ENCODE results near the gene LGALS3. TPM values are rescaled to one million over a fixed set of nuclear protein-coding genes. Genes with fewer than 3 reads are reported as not detected.
A peak's percentile ranks its signal among the peaks of the same experiment; 100 is the strongest.

LGALS3 gene
- total RNA-seq, 1 donor from 2014 or later: 90.8 TPM

DNA sequence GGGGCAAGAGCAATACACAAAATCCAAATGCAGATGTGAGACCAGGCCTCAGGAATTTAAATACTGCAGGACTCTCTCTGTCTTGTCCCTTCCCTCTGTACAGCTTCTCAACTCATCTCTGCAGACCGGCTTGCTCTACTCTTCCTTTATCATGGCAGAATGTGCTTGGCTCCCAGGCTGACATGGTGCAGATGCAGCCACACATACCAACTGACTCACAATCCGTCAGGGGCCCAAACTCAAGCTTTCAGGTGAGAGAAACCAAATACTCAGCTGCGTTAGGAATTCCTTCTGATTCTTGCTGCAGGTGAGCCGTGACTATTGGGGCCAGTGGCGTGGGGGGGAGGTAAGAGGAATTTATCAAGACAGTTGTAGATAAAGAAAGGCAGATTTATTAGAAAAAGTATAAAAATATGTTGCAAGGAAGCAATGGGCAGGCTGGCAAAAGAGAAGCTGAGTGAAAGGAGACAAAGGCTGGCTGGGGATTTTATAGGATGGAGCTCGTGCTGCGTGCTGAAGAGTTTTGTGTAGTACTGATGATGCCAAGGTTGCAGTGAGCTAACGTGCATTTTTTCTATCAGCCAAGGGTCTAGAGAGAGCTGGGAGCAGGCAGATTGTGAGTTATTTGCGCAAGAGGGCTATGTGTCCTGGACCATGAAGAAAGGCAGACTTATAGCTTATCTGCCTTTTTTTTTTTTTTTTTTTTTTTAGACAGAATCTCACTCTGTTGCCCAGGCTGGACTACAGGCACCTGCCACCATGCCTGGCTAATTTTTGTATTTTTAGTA is 5.0 kb upstream of the LGALS3 start:
- Mint-ChIP-seq H3K36me3 (ENCODE audit: unreplicated experiment) (no peaks in the 10 kb centered on the region), H3K4me3 (ENCODE audit: unreplicated experiment) (no peak overlapping the region), H3K4me1 (ENCODE audit: unreplicated experiment) (peaks cover 29% of the 10 kb centered on the region), H3K27ac (ENCODE audit: unreplicated experiment) (peak overlapping the region; percentile 52), H3K27me3 (ENCODE audit: unreplicated experiment) (no peaks in the 10 kb centered on the region), H3K9me3 (ENCODE audit: unreplicated experiment) (no peaks in the 10 kb centered on the region)
- TF ChIP-seq, protein P1, sequence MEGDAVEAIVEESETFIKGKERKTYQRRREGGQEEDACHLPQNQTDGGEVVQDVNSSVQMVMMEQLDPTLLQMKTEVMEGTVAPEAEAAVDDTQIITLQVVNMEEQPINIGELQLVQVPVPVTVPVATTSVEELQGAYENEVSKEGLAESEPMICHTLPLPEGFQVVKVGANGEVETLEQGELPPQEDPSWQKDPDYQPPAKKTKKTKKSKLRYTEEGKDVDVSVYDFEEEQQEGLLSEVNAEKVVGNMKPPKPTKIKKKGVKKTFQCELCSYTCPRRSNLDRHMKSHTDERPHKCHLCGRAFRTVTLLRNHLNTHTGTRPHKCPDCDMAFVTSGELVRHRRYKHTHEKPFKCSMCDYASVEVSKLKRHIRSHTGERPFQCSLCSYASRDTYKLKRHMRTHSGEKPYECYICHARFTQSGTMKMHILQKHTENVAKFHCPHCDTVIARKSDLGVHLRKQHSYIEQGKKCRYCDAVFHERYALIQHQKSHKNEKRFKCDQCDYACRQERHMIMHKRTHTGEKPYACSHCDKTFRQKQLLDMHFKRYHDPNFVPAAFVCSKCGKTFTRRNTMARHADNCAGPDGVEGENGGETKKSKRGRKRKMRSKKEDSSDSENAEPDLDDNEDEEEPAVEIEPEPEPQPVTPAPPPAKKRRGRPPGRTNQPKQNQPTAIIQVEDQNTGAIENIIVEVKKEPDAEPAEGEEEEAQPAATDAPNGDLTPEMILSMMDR (IDR thresholded peaks at IDR 0.05): no peak
- no peak for DNase-seq (ENCODE audit: extremely low spot score, unreplicated experiment)

DNA sequence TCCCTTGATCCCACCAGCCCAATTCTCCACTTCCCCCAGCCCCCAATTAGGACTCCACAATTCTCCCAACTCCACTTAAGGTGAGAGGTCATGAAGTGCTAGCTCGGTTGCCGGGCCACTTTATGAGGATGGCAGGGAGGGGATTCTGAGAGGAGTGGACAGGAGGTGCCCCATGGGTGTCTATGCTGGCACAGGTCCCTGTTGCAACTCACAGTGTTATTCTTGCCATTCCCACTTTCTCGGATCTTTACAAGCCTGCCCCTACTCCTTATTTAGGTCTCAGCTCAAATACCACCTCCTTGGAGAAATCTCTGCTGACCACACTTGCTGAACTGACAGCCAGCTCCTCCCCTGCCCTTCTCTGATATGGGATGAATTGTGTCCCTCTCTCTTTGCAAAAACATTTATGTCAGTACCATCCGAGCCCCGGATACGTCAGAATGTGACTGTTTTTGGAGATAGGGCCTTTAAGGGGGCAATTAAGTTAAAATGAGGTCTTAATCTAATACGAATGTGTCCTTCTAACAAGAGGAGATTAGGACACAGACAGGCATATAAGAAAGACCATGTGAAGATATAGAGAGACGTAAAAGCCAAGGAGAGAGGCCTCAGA is 4.2 kb upstream of the LGALS3 start:
- H3K4me3 Mint-ChIP-seq (ENCODE audit: unreplicated experiment): no peak overlapping the region
- no peaks in the 10 kb centered on the region for H3K27me3 Mint-ChIP-seq (ENCODE audit: unreplicated experiment)
- H3K36me3 Mint-ChIP-seq (ENCODE audit: unreplicated experiment): no peaks in the 10 kb centered on the region
- peaks cover 23% of the 10 kb centered on the region for H3K4me1 Mint-ChIP-seq (ENCODE audit: unreplicated experiment)
- TF ChIP-seq, protein P1 (IDR thresholded peaks at IDR 0.05): no peak
- DNase-seq (ENCODE audit: extremely low spot score, unreplicated experiment): no peak
- no peaks in the 10 kb centered on the region for H3K9me3 Mint-ChIP-seq (ENCODE audit: unreplicated experiment)
- no peak overlapping the region for H3K27ac Mint-ChIP-seq (ENCODE audit: unreplicated experiment)

DNA sequence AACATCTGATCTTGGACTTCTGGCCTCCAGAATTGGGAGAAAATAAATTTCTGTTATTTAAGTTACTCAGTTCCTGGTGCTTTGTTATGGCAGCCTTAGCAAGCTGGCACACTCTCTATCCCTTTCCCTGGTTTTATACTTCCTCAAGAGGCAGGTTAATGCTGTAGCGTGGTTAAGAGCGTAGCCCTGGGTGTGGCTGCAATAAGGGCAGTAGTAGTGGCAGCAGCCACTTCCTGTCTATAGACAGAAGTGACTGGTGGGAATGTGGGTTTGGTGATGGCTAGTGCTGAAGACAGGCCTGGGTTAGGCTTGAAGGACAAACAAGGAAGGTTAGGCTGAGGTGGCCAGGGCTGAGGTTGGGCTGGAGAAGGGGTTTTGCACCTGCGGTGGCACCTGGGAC is 3.6 kb upstream of the LGALS3 start:
- H3K4me3 Mint-ChIP-seq (ENCODE audit: unreplicated experiment): no peak overlapping the region

DNA sequence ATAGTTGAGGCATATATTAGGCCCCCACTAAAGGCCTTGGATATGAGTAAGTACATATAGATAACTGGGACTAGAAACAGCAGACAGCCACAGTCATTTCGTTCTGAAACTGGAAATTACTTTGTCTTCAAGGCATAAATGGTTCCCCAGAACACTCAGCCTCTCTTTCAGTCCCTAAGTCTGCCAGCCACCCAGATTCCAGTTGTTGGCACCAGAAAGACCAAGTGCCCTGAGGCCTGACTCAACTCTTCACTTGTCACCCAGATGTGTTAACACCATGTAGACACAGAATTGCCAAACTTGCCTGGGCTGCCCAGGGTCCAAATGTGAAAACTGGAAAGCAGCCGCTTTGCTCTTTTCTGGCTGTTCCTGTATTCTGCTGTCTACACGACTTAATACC is 3.0 kb upstream of the LGALS3 start:
- Mint-ChIP-seq H3K27ac (ENCODE audit: unreplicated experiment) (no peak overlapping the region), H3K27me3 (ENCODE audit: unreplicated experiment) (no peaks in the 10 kb centered on the region), H3K36me3 (ENCODE audit: unreplicated experiment) (no peaks in the 10 kb centered on the region), H3K4me3 (ENCODE audit: unreplicated experiment) (no peak overlapping the region), H3K9me3 (ENCODE audit: unreplicated experiment) (no peaks in the 10 kb centered on the region), H3K4me1 (ENCODE audit: unreplicated experiment) (peaks cover 28% of the 10 kb centered on the region)
- TF ChIP-seq, protein P1 (IDR thresholded peaks at IDR 0.05): no peak
- no peak for DNase-seq (ENCODE audit: extremely low spot score, unreplicated experiment)

More for the DNA sequence above, 3.6 kb upstream of the LGALS3 start:
- Mint-ChIP-seq H3K9me3 (ENCODE audit: unreplicated experiment) (no peaks in the 10 kb centered on the region), H3K27ac (ENCODE audit: unreplicated experiment) (no peak overlapping the region), H3K4me1 (ENCODE audit: unreplicated experiment) (peaks cover 27% of the 10 kb centered on the region), H3K27me3 (ENCODE audit: unreplicated experiment) (no peaks in the 10 kb centered on the region), H3K36me3 (ENCODE audit: unreplicated experiment) (no peaks in the 10 kb centered on the region)
- TF ChIP-seq, protein P1 (IDR thresholded peaks at IDR 0.05): no peak
- DNase-seq (ENCODE audit: extremely low spot score, unreplicated experiment): no peak

DNA sequence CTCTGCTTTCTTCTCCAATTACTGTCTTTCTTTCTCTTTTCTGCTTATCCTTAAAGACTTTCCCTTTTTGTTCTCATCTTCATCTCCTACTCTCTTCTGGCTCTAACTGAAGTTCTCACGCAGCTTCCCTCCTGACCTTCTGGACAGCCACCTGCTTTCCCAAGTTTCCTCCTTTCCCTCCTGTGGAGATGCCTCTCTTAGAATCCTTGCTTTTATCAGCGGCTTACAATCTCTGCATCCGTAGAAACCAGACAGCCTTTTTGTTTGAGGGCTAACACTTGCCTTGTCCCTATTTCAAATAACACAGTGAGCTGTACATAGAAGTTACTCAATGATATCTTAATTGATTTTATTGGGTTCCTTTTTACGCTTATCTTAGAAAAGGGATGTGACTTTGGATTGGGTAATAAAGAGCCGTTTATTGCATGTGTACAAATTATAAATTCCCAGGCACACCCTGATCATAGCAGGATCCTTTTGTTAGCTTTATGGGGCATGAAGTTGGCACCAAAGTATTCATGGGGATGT is 2.1 kb upstream of the LGALS3 start:
- Mint-ChIP-seq H3K36me3 (ENCODE audit: unreplicated experiment) (no peaks in the 10 kb centered on the region), H3K4me3 (ENCODE audit: unreplicated experiment) (no peak overlapping the region), H3K27ac (ENCODE audit: unreplicated experiment) (no peak overlapping the region), H3K9me3 (ENCODE audit: unreplicated experiment) (no peaks in the 10 kb centered on the region), H3K27me3 (ENCODE audit: unreplicated experiment) (no peaks in the 10 kb centered on the region), H3K4me1 (ENCODE audit: unreplicated experiment) (peaks cover 37% of the 10 kb centered on the region)
- DNase-seq (ENCODE audit: extremely low spot score, unreplicated experiment): no peak
- TF ChIP-seq, protein P1 (IDR thresholded peaks at IDR 0.05): no peak
